Stimulated activated CD4-positive, alpha-beta T cell treated with anti-CD3 and anti-CD28 coated beads, Interleukin-1b, Interleukin-23, amount 100 ng/mL, for 48 hours (primary cell): ENCODE results near the gene TSFM.

Source experiments
- DNase-seq: peaks from one replicate; pipeline ENCODE4 v3.0.0-alpha.2; 2020

Gene TSFM

GRCh38 chr12:57780284-57780897 is 2.2 kb upstream of the TSFM start:
- no peak for DNase-seq

DNA sequence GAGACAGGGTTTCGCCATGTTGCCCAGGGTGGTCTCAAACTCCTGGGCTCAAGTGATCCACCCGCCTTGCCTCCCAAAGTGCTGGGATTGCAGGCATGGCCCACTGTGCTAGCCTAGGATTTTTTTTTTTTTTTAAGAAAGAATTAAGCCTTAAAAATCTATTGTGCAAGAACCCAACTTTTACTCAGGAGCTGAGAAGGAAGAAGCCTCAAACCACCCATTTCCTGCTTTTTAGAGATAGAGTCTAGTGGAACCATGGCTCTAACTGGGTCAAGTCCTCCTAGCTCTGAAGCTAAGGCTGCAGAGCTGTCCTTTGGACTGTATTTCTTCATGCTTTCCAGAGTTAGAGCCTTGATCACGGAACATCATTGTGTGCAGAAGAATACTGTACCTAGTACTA is 1.3 kb upstream of the TSFM start:
- DNase-seq: no peak

DNA sequence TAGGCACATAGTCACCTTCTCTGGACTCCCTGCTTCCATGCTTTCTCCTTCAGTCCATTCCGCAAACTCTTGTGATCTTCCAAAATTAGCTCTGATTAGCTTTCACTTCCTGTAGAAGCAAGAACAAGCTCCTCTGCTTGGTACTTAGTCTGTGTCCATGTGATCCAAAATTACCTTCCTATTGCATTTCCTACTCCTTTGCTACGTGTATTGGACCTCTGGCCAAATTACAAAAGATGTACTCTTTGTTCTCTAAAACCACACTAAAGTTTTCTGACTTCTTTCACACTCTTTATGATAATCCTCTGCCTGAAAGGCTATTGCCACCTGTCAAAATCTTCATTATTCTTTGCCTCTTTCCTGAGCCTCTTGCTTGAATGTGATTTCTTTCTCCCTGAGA is 786 bp upstream of the TSFM start:
- no peak for DNase-seq

DNA sequence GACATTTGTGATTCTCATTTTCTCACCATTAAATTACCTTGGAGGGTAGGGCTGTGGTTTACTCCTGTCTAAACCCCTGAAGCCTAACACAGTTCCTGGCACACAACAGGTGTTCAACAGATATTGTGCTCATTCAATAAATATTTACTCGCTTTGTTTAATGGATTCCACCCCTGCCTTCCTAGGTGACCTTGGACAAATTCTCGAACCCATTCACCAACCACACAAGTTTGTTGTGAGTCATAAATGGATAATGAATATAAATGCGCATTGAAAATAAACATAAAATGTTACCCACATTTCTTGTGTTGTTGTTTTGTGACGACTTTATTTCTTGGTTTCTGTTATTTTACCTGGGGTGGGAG is 362 bp upstream of the TSFM start:
- no peak for DNase-seq

DNA sequence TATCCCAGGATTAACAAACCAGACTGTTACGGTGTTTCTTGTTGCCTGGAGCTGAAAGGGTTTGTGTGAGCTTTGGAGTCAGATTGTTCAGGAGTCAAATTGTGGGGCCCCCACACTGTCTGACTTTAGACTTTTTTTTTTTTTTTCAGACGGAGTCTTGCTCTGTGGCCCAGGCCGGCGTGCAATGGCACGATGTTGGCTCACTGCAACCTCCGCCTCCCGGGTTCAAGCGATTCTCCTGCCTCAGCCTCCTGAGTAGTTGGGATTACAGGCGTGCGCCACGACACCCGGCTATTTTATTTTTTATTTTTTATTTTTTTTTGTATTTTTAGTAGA is 847 bp downstream of the TSFM start:
- DNase-seq: no peak

GRCh38 chr12:57783861-57784260 is 1.3 kb downstream of the TSFM start:
- DNase-seq: no peak

DNA sequence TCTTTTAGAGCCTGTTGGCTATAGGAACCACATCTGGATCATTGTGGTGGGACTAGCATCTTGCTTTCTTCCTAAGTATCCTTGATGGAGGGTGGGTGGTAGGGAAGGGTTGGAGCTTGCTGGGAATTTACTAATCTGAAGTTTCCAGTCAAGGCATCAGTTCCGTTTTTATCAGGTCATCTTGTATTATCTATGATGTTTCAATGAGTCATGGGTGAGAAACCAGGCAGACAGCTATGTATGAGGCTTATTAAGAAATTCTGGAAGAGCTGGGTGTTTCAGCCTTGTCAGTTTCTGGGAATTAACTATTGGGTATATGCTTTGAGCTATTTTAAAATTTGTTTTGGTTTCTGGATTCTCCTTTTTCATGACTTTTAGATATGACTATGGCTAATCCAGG is 11.3 kb downstream of the TSFM start:
- no peak for DNase-seq

DNA sequence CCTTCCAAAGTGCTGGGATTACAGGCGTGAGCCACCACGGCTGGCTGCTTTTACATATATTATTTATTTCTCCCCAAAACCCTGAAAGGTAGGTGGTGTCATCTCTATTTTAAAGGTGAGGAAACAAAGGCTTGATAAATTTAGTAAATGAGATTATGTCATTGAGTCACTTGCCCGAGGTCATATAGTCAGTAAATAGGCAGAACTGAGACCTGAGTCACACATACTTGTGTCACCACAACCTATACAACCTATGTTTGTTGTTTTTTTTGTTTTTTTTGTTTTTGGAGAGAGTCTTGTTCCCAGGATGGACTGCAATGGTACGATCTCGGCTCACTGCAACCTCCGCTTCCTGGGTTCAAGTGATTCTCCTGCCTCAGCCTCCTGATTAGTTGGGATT is 12.8 kb downstream of the TSFM start:
- DNase-seq: no peak

GRCh38 chr12:57796996-57797395 is 14.4 kb downstream of the TSFM start:
- DNase-seq: no peak

DNA sequence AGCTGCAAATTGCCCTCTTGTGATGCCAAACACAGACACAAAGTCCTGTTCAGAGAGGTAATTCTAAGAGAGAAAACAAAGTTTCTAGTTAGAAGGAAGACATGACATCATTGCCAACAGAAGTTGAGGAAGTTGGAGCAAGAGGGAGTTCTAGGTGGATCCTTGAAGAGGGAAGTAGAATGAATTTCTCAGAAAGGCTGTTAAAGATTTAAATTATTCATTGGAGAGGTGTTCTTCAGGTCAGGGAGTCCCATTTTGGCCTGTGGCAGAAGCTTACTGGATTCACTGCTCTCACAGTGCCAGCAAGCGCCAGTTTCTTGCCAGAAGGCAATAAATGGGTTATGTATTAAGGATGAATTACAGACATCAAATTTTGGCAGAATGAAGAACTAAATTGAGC is 15.3 kb downstream of the TSFM start:
- DNase-seq: no peak

DNA sequence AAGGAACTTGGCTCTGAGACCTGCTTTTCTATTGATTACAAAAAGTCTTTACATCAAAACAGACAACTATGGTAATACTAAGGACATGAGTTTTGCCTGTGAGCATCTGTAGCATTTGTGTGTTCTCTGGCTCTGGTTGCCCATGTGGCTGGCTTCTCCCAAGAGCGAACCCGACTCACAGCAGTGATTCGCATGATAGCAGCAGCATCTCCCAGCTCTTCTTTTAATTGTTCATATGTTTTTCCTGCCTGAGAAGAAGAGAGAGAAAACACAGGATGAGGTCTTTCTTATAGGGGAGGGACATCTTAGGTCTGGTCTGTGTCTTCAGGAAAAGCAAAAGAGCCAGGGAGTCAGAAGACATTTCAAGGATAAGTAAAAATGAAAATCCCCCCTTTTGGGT is 18.4 kb downstream of the TSFM start:
- no peak for DNase-seq

DNA sequence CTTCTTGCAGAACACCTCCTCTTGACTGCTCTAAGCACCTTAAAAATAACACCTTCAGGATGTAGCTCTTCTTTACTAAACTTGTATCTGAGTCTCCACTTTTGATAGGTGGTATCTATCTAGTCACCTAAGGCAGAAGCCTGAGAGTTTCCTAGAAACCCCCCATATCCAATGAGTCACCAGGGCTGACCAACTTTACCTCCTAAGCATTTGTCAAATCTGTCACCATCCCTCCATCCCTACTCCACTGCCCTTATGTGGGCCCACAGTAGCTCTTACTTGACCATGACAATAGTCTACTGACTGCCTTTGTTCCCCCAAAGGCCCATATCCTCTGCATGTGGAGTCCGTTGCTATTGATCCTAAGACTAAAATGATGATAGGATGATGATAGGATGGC is 20.0 kb downstream of the TSFM start:
- DNase-seq: no peak

GRCh38 chr12:57803319-57803893 is 20.8 kb downstream of the TSFM start:
- DNase-seq: peak; percentile 4

GRCh38 chr12:57806677-57807076 is 24.1 kb downstream of the TSFM start:
- no peak for DNase-seq

DNA sequence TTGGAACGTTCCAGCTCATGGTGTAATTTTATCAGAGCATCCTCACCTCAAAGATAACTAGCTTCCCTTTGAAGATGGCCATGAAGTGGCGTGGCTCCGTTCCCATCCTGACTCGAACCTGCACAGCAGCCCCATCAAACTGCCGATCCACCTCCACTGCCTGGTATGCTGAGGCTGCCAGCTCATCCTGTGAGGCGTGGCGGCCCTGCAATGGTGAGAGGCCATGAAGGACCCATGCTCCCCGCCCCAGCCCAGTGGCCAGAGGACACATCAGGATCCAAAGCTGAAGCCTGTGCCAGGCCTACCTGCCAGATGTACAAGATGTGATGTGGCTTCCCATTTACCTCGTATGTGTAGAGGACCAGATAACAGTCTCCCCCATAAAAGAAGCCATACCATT is 24.7 kb downstream of the TSFM start:
- no peak for DNase-seq

- no peak for DNase-seq
These were observed 25.8 kb downstream of the TSFM start for GRCh38 chr12:57808351-57808750.

GRCh38 chr12:57809425-57809824 is 26.8 kb downstream of the TSFM start:
- DNase-seq: no peak

DNA sequence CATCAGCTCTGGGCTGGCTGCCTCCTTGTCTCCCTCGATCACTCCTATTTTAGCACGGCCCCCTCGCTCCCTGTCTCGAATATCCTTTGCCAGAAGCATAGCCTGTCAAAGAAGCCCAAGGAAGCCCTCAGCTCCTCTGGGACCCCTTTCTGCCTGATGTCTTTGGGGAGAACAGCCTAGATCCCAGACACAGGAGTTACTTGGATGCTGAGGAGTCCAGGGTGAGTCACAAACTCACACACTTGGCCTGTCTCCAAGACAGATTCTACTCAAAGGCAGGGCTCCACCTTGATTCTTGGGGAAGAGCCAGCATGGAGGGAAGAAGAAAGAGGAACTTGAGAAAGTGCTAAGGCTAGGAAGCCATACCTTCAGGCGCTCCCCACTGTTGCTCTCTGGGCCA is 27.9 kb downstream of the TSFM start:
- DNase-seq: no peak

DNA sequence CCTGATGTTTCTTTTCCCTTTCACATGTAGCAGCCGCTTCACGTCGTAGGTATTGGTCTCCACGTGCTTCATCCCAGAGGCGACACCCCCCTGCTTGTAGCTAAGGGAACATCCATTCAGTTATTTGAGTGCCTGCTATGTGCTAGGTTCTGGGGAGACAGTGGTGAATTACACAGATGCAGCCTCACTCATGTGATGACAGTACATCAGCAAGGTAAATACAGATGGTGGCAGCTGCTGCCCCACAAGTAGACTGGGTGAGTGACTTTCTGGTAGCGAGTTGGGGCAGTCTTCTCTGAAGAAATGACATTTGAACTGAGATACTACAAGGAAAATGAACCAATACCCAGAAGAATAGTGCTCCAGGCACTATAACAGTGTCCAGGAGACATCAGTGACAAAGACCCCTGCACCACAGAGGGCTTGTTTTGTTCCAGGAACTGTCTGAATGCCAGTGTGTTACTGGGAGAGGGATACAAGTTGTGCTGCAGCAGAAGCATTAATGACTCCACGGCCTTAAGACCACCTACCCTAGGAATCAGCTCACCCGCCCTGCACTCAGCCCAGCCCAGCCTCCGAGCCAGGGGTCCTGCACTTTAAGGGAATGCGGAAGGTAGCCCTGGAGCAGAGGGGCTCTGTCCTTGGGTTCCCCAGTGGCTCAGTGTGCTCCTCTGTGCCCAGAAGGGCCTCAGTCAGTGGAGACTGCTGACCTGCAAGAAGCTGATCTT is 28.6 kb downstream of the TSFM start:
- no peak for DNase-seq

- DNase-seq: no peak
These were observed 30.8 kb downstream of the TSFM start for GRCh38 chr12:57813111-57813970.

- DNase-seq: no peak
These were observed 31.6 kb downstream of the TSFM start for GRCh38 chr12:57813971-57814772.

- peak; percentile 30 for DNase-seq
These were observed 32.8 kb downstream of the TSFM start for GRCh38 chr12:57815177-57816000.
